ENCODE measurements around the gene AMZ1. TPM values are rescaled to one million over a fixed set of nuclear protein-coding genes. Genes with fewer than 3 reads are reported as not detected.

Gene AMZ1
- total RNA-seq, 3 donors from 2014 or later (not counting 1 experiment from before 2014, with no cell fraction given) = 0.07 to 1.2 (median 0.27) TPM

DNA sequence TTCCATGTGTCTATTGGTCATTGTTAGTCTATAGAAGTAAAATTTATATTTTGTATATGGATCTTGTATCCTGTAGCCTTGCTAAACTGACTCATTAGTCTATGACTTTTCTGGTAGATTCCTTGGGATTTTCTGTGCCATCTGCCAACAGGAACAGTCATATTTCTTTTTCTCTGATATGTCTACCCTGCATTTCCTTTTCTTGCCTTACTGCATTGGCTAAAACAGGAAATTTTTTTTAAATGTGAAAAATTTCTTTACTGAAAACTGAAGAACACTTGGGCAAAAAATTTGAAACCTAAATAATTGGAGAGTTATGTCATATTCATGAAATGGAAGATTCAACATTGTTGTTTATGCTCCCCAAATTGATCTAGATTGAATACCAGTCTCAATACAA, 67.5 kb downstream of the AMZ1 start:
- no peaks in the 10 kb centered on the region for H3K27me3 ChIP-seq (ENCODE audit: control insufficient read depth, insufficient read depth, low read length)
- no peaks in the 10 kb centered on the region for H3K36me3 ChIP-seq (ENCODE audit: control insufficient read depth, insufficient read depth, low read length)
- TF ChIP-seq, protein P1, sequence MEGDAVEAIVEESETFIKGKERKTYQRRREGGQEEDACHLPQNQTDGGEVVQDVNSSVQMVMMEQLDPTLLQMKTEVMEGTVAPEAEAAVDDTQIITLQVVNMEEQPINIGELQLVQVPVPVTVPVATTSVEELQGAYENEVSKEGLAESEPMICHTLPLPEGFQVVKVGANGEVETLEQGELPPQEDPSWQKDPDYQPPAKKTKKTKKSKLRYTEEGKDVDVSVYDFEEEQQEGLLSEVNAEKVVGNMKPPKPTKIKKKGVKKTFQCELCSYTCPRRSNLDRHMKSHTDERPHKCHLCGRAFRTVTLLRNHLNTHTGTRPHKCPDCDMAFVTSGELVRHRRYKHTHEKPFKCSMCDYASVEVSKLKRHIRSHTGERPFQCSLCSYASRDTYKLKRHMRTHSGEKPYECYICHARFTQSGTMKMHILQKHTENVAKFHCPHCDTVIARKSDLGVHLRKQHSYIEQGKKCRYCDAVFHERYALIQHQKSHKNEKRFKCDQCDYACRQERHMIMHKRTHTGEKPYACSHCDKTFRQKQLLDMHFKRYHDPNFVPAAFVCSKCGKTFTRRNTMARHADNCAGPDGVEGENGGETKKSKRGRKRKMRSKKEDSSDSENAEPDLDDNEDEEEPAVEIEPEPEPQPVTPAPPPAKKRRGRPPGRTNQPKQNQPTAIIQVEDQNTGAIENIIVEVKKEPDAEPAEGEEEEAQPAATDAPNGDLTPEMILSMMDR (IDR thresholded peaks at IDR 0.05) = no peak
- Mint-ChIP-seq H3K36me3 (no peaks in the 10 kb centered on the region), H3K4me3 (no peak overlapping the region), H3K27ac (no peak overlapping the region), H3K9me3 (no peaks in the 10 kb centered on the region), H3K27me3 (ENCODE audit: low read depth in 2 of 2) (no peaks in the 10 kb centered on the region), H3K4me1 (peaks cover 25 to 38% of the 10 kb centered on the region in 2 donors)
- no peak for ATAC-seq
- DNase-seq = no peak
- intact Hi-C loops (cut with micrococcal nuclease) = no loop called here
- no peaks in the 10 kb centered on the region for H3K9me3 ChIP-seq (ENCODE audit: control insufficient read depth, insufficient read depth, low read length)
- no peak overlapping the region for H3K27ac ChIP-seq (ENCODE audit: low read length)
- H3K4me3 ChIP-seq (ENCODE audit: low read length) = no peak overlapping the region
- peaks cover 22% of the 10 kb centered on the region for H3K4me1 ChIP-seq (ENCODE audit: control insufficient read depth, insufficient read depth, low read length)

DNA sequence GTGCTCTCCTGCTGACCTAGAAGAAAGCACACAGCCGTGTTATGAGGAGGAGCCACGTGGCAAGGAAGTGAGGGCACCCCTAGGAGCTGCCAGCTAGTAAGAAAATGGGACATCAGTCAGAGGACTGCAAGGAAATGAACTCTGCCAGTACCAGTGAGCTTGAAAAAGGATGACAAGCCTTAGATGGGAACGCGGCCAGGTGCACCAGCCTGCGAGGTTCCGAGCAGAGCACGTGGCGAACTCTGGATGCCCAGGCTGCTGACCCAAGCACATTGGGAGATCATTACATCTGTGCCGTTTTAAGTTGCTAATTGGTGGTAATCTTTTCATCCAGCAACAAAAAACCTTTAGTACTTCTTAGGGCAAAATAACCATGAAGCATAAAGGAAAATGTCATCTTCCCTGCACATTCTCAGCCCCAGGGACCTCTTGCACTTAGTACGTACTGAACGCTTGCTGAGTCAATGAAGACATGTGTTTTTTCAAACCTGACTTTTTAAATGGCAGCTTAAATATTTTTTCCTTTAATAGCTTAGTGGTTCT, 69.4 kb downstream of the AMZ1 start:
- H3K27ac Mint-ChIP-seq = peak overlapping the region in 1 of 2 donors; percentile 62
- no peaks in the 10 kb centered on the region for H3K36me3 Mint-ChIP-seq
- H3K9me3 Mint-ChIP-seq = no peaks in the 10 kb centered on the region
- peaks cover 29 to 31% of the 10 kb centered on the region in 2 donors for H3K4me1 Mint-ChIP-seq
- Histone ChIP-seq H3K27me3 (ENCODE audit: control insufficient read depth, insufficient read depth, low read length) (no peaks in the 10 kb centered on the region), H3K4me3 (ENCODE audit: low read length) (no peak overlapping the region), H3K27ac (ENCODE audit: low read length) (no peak overlapping the region), H3K9me3 (ENCODE audit: control insufficient read depth, insufficient read depth, low read length) (no peaks in the 10 kb centered on the region), H3K4me1 (ENCODE audit: control insufficient read depth, insufficient read depth, low read length) (peaks cover 29% of the 10 kb centered on the region), H3K36me3 (ENCODE audit: control insufficient read depth, insufficient read depth, low read length) (no peaks in the 10 kb centered on the region)
- no peak for DNase-seq
- WGBS (ENCODE audit: insufficient coverage) = 59% methylated on average over 11 of the region's 11 CpGs
- H3K27me3 Mint-ChIP-seq (ENCODE audit: low read depth in 2 of 2) = no peaks in the 10 kb centered on the region
- intact Hi-C loops (cut with micrococcal nuclease) = no loop called here
- ATAC-seq = no peak
- no peak overlapping the region for H3K4me3 Mint-ChIP-seq
- TF ChIP-seq, protein P1 (IDR thresholded peaks at IDR 0.05) = no peak

- H3K27me3 ChIP-seq (ENCODE audit: control insufficient read depth, insufficient read depth, low read length) = no peaks in the 10 kb centered on the region
- H3K4me3 Mint-ChIP-seq = no peak overlapping the region
- 55% methylated on average over 12 of the region's 12 CpGs for WGBS (ENCODE audit: insufficient coverage)
- peak overlapping the region; percentile 37 for H3K27ac ChIP-seq (ENCODE audit: low read length)
- H3K4me1 Mint-ChIP-seq = peaks cover 29 to 31% of the 10 kb centered on the region in 2 donors
- DNase-seq (peak in 1 of 2 donors; percentile 51), ATAC-seq (peak; percentile 33 to 73 (median 64))
- H3K36me3 ChIP-seq (ENCODE audit: control insufficient read depth, insufficient read depth, low read length) = no peaks in the 10 kb centered on the region
- intact Hi-C loops (cut with micrococcal nuclease) = no loop called here
- peak overlapping the region; percentile 23 to 62 for H3K27ac Mint-ChIP-seq
- H3K9me3 Mint-ChIP-seq = no peaks in the 10 kb centered on the region
- H3K4me1 ChIP-seq (ENCODE audit: control insufficient read depth, insufficient read depth, low read length) = peaks cover 29% of the 10 kb centered on the region
- no peaks in the 10 kb centered on the region for H3K27me3 Mint-ChIP-seq (ENCODE audit: low read depth in 2 of 2)
- H3K9me3 ChIP-seq (ENCODE audit: control insufficient read depth, insufficient read depth, low read length) = no peaks in the 10 kb centered on the region
- TF ChIP-seq, protein P1 (IDR thresholded peaks at IDR 0.05) = no peak
- no peak overlapping the region for H3K4me3 ChIP-seq (ENCODE audit: low read length)
- H3K36me3 Mint-ChIP-seq = no peaks in the 10 kb centered on the region
These were observed 70.1 kb downstream of the AMZ1 start for GRCh38 chr7:2757904-2758672.
